ENCODE data around the gene NR2C2.

- TF ChIP-seq CTCF (IDR thresholded peaks at IDR 0.05; ENCODE audit: low read depth, low read length, missing input control) (no peak), REST (IDR thresholded peaks at IDR 0.05) (no peak)
Measured at GRCh38 chr3:15017191-15017590, 69.8 kb downstream of the NR2C2 start.
